ENCODE measurements around the gene FADS6. TPM values are rescaled to one million over a fixed set of nuclear protein-coding genes. Genes with fewer than 3 reads are reported as not detected.

Gene FADS6
- polyA plus RNA-seq, 1 of the 3 experiments (the other 2 are of a cell fraction): not detected

DNA sequence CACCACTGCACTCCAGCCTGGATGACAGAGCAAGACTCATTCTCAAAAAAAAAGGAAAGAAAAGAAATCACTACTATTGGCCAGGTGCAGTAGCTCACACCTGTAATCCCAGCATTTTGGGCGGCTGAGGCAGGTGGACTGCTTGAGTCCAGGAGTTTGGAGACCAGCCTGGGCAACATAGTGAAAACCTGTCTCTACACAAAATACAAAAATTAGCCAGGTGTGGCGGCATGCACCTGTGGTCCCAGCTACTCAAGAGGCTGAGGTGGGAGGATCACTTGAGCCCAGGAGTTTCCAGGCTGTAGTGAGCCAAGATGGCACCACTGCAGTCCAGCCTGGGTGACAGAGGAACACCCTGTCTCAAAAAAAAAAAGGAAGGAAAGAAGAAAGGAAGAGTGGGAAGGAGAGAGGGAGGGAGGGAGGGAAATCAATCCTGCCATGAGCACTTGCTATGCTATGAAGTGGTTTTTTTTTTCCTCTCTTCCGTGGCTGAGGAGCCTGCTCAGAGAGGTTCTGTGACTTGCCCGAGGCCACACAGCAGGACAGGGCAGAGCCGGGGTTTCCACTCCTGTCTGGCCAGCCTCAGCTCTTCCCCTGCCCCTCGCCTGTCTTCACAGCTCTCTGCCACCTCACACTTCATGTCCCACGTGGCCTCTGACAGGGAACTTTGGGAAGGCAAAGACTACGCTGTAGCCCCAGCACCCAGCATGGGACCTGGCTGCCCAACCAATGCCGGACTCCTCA, 44.6 kb downstream of the FADS6 start:
- Histone ChIP-seq H3K4me3 (ENCODE audit: low read depth in 2 of 2, low read length in 1 of 2) (no peak overlapping the region), H3K9me2 (no peaks in the 10 kb centered on the region), H4K20me1 (ENCODE audit: insufficient read depth) (no peaks in the 10 kb centered on the region), H3F3A (replicated peaks; ENCODE audit: insufficient read depth) (no peaks in the 10 kb centered on the region), H3K4me2 (no peak overlapping the region), H3K9ac (no peak overlapping the region), H3K79me2 (ENCODE audit: insufficient read depth) (no peaks in the 10 kb centered on the region), H3K4me1 (ENCODE audit: control insufficient read depth in 1 of 2, insufficient read depth in 2 of 2, low read depth in 1 of 2, low read length in 1 of 2) (no peaks in the 10 kb centered on the region; a peak in 1 of 4 replicates), H3K36me3 (replicated peaks in 1 of 2; ENCODE audit: control insufficient read depth in 1 of 2, insufficient read depth in 2 of 2, low read length in 1 of 2) (no peaks in the 10 kb centered on the region), H2AFZ (ENCODE audit: low read depth) (no peak overlapping the region), H3K27ac (ENCODE audit: low read depth in 2 of 2, low read length in 1 of 2) (no peak overlapping the region), H3K27me3 (ENCODE audit: insufficient read depth) (peaks cover 31% of the 10 kb centered on the region), H3K9me3 (no peaks in the 10 kb centered on the region)
- POLR2A ChIA-PET: no interaction called here
- TF ChIP-seq RXRA (IDR thresholded peaks at IDR 0.05; ENCODE audit: borderline replicate concordance, low read depth): no peak
- no peak for TF ChIP-seq MEF2A (IDR thresholded peaks at IDR 0.05; ENCODE audit: borderline replicate concordance, low read depth)
- TF ChIP-seq NRF1 (IDR thresholded peaks at IDR 0.05; ENCODE audit: low read depth, low read length): no peak
- no peak for TF ChIP-seq TCF12 (IDR thresholded peaks at IDR 0.05)
- TF ChIP-seq YY1 (IDR thresholded peaks at IDR 0.05; ENCODE audit: low read depth): no peak
- TF ChIP-seq, protein P1, sequence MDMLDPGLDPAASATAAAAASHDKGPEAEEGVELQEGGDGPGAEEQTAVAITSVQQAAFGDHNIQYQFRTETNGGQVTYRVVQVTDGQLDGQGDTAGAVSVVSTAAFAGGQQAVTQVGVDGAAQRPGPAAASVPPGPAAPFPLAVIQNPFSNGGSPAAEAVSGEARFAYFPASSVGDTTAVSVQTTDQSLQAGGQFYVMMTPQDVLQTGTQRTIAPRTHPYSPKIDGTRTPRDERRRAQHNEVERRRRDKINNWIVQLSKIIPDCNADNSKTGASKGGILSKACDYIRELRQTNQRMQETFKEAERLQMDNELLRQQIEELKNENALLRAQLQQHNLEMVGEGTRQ (IDR thresholded peaks at IDR 0.05; ENCODE audit: borderline replicate concordance, low read depth, low read length): no peak
- TF ChIP-seq GATA2 (CRISPR knock-in tag; IDR thresholded peaks at IDR 0.05): no peak
- no peak for TF ChIP-seq GABPA (IDR thresholded peaks at IDR 0.05; ENCODE audit: low read depth)
- TF ChIP-seq EP300 (IDR thresholded peaks at IDR 0.05; ENCODE audit: borderline replicate concordance in 1 of 2, low read depth in 1 of 2, low read length in 1 of 2): no peak
- TF ChIP-seq RFX5 (IDR thresholded peaks at IDR 0.05; ENCODE audit: low read length): no peak
- TF ChIP-seq TEAD4 (IDR thresholded peaks at IDR 0.05; ENCODE audit: borderline replicate concordance, insufficient read depth): no peak
- TF ChIP-seq, protein P2, sequence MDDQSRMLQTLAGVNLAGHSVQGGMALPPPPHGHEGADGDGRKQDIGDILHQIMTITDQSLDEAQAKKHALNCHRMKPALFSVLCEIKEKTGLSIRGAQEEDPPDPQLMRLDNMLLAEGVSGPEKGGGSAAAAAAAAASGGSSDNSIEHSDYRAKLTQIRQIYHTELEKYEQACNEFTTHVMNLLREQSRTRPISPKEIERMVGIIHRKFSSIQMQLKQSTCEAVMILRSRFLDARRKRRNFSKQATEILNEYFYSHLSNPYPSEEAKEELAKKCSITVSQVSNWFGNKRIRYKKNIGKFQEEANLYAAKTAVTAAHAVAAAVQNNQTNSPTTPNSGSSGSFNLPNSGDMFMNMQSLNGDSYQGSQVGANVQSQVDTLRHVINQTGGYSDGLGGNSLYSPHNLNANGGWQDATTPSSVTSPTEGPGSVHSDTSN (IDR thresholded peaks at IDR 0.05): no peak
- no peak for TF ChIP-seq TAF1 (IDR thresholded peaks at IDR 0.05; ENCODE audit: borderline replicate concordance, low read depth, low read length)
- TF ChIP-seq MXI1 (IDR thresholded peaks at IDR 0.05; ENCODE audit: low read depth, low read length): no peak
- TF ChIP-seq, protein P3, sequence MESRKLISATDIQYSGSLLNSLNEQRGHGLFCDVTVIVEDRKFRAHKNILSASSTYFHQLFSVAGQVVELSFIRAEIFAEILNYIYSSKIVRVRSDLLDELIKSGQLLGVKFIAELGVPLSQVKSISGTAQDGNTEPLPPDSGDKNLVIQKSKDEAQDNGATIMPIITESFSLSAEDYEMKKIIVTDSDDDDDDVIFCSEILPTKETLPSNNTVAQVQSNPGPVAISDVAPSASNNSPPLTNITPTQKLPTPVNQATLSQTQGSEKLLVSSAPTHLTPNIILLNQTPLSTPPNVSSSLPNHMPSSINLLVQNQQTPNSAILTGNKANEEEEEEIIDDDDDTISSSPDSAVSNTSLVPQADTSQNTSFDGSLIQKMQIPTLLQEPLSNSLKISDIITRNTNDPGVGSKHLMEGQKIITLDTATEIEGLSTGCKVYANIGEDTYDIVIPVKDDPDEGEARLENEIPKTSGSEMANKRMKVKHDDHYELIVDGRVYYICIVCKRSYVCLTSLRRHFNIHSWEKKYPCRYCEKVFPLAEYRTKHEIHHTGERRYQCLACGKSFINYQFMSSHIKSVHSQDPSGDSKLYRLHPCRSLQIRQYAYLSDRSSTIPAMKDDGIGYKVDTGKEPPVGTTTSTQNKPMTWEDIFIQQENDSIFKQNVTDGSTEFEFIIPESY (IDR thresholded peaks at IDR 0.05; ENCODE audit: borderline replicate concordance, low read depth): no peak
- TF ChIP-seq, protein P4, sequence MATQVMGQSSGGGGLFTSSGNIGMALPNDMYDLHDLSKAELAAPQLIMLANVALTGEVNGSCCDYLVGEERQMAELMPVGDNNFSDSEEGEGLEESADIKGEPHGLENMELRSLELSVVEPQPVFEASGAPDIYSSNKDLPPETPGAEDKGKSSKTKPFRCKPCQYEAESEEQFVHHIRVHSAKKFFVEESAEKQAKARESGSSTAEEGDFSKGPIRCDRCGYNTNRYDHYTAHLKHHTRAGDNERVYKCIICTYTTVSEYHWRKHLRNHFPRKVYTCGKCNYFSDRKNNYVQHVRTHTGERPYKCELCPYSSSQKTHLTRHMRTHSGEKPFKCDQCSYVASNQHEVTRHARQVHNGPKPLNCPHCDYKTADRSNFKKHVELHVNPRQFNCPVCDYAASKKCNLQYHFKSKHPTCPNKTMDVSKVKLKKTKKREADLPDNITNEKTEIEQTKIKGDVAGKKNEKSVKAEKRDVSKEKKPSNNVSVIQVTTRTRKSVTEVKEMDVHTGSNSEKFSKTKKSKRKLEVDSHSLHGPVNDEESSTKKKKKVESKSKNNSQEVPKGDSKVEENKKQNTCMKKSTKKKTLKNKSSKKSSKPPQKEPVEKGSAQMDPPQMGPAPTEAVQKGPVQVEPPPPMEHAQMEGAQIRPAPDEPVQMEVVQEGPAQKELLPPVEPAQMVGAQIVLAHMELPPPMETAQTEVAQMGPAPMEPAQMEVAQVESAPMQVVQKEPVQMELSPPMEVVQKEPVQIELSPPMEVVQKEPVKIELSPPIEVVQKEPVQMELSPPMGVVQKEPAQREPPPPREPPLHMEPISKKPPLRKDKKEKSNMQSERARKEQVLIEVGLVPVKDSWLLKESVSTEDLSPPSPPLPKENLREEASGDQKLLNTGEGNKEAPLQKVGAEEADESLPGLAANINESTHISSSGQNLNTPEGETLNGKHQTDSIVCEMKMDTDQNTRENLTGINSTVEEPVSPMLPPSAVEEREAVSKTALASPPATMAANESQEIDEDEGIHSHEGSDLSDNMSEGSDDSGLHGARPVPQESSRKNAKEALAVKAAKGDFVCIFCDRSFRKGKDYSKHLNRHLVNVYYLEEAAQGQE (IDR thresholded peaks at IDR 0.05; ENCODE audit: low read depth, low read length): no peak
- TF ChIP-seq, protein P5, sequence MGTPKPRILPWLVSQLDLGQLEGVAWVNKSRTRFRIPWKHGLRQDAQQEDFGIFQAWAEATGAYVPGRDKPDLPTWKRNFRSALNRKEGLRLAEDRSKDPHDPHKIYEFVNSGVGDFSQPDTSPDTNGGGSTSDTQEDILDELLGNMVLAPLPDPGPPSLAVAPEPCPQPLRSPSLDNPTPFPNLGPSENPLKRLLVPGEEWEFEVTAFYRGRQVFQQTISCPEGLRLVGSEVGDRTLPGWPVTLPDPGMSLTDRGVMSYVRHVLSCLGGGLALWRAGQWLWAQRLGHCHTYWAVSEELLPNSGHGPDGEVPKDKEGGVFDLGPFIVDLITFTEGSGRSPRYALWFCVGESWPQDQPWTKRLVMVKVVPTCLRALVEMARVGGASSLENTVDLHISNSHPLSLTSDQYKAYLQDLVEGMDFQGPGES (IDR thresholded peaks at IDR 0.05; ENCODE audit: low read depth, low read length): no peak
- CTCF ChIA-PET: interaction anchor here (47.7 to 98.1 kb wide), 2 partner anchors 11 to 31 kb away, joined by 3869 read pairs; partner anchors contain the start of genes FDXR, GRIN2C and NAT9
- no peak for DNase-seq
- 49% methylated on average over 9 of the region's 9 CpGs for WGBS (ENCODE audit: low lambda C conversion rate)
